Activated T-helper 1 cell treated with anti-CD3 and anti-CD28 coated beads, Interleukin-12 subunit alpha, Interleukin-12 subunit beta, Interleukin-2, Interleukin-4 antibody, amounts not matched to agents 30 ng/mL and 10 ng/mL and 1 ng/mL, durations not matched to agents 14 hours and 24 hours and 36 hours (primary cell): ENCODE measurements around the gene IGF2BP1. TPM values are rescaled to one million over a fixed set of nuclear protein-coding genes. Genes with fewer than 3 reads are reported as not detected.
"Not testable (repeated sequence)": the region's sequence is repeated elsewhere in the genome, so short reads cannot be mapped to it uniquely, and the experiment has no call there.

Experiments
- DNase-seq: peaks from one replicate; pipeline ENCODE4 v3.0.0; 2021; ENCODE audit warnings: low spot score
- H3K27ac Mint-ChIP-seq: one replicate; pipeline ENCODE4 v1.8.0; 2021; ENCODE audit warnings: mild to moderate bottlenecking, mixed read lengths
- H3K27me3 Mint-ChIP-seq: one replicate; pipeline ENCODE4 v1.8.0; 2022; ENCODE audit warnings: mild to moderate bottlenecking, moderate library complexity, mixed read lengths; ENCODE audit not compliant: insufficient read depth
- H3K36me3 Mint-ChIP-seq: one replicate; pipeline ENCODE4 v1.8.0; 2021; ENCODE audit warnings: low read depth, mixed read lengths
- H3K4me1 Mint-ChIP-seq: one replicate; pipeline ENCODE4 v1.8.0; 2021; ENCODE audit warnings: low read depth, mixed read lengths
- H3K4me3 Mint-ChIP-seq: one replicate; pipeline ENCODE4 v1.8.0; 2021; ENCODE audit warnings: mild to moderate bottlenecking, moderate library complexity, mixed read lengths
- H3K9me3 Mint-ChIP-seq: one replicate; pipeline ENCODE4 v1.8.0; 2021; ENCODE audit warnings: mixed read lengths
- intact Hi-C: fragments of 100-400 bp; cut with micrococcal nuclease; formaldehyde crosslinking; loops from one replicate; pipeline ENCODE4 v1.15.1; 2024
- total RNA-seq: library from RNA; stranded (reverse); gene quantifications from 2 replicates; pipeline ENCODE4 v1.2.3, GENCODE V29; 2022

The IGF2BP1 gene
- total RNA-seq, 1 donor from 2014 or later: not detected

DNA sequence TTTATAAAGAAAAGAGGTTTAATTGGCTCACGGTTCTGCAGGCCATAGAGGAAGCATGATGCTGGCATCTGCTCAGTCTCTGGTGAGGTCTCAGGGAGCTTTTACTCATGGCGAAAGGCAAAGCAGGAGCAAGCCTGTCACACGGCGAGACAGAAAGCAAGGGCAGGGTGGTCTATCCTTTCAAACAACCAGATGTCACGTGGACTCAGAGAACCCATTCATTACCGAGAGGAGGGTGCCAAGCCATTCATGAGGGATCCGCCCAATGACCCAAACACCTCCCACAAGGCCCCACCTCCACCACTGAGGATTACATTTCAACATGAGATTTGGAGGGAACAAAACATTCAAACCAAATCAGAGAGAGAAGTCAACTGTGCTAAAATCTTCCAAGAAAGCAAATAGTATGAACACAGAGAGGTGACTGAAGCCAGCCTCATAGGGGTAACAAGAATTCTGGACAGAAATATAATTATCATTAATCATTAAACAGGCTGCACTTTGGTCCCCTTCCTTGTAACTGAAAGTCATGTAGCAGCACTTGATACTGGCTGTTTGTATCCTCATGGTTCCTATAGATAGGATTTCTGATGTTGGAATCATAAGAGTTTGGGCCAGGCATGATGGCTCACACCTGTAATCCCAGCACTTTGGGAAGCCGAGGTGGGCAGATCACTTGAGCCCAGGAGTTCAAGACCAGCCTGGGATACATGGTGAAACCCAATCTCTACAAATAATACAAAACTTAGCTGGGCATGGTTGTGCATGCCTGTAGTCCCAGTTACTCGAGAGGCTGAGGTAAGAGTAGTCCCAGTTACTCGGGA, 82.9 kb downstream of the IGF2BP1 start:
- DNase-seq: no peak
- no peaks in the 10 kb centered on the region for H3K9me3 Mint-ChIP-seq
- H3K27ac Mint-ChIP-seq: no peak overlapping the region
- H3K4me1 Mint-ChIP-seq: no peaks in the 10 kb centered on the region
- intact Hi-C loops: no loop called here
- H3K36me3 Mint-ChIP-seq: peaks cover 2% of the 10 kb centered on the region
- H3K4me3 Mint-ChIP-seq: no peak overlapping the region
- H3K27me3 Mint-ChIP-seq: peaks cover 22% of the 10 kb centered on the region

- no peak overlapping the region for H3K4me3 Mint-ChIP-seq
- no peaks in the 10 kb centered on the region for H3K4me1 Mint-ChIP-seq
- no peak overlapping the region for H3K27ac Mint-ChIP-seq
- DNase-seq: no peak
- peaks cover 24% of the 10 kb centered on the region for H3K27me3 Mint-ChIP-seq
- intact Hi-C loops: no loop called here
- H3K36me3 Mint-ChIP-seq: peaks cover 2% of the 10 kb centered on the region
- H3K9me3 Mint-ChIP-seq: no peaks in the 10 kb centered on the region
Observed at GRCh38 chr17:49082231-49082630, 85.0 kb downstream of the IGF2BP1 start.

GRCh38 chr17:49085046-49085445, 87.9 kb downstream of the IGF2BP1 start:
- H3K9me3 Mint-ChIP-seq, intact Hi-C loops, H3K4me1 Mint-ChIP-seq, DNase-seq, H3K36me3 Mint-ChIP-seq, H3K27ac Mint-ChIP-seq, H3K4me3 Mint-ChIP-seq: not testable (repeated sequence)
- H3K27me3 Mint-ChIP-seq: peaks cover 19% of the 10 kb centered on the region

GRCh38 chr17:49085565-49086315, 88.6 kb downstream of the IGF2BP1 start:
- no peaks in the 10 kb centered on the region for H3K9me3 Mint-ChIP-seq
- no peak overlapping the region for H3K27ac Mint-ChIP-seq
- no peaks in the 10 kb centered on the region for H3K36me3 Mint-ChIP-seq
- no peak for DNase-seq
- intact Hi-C loops: no loop called here
- peaks cover 18% of the 10 kb centered on the region for H3K27me3 Mint-ChIP-seq
- H3K4me3 Mint-ChIP-seq: no peak overlapping the region
- no peaks in the 10 kb centered on the region for H3K4me1 Mint-ChIP-seq

DNA sequence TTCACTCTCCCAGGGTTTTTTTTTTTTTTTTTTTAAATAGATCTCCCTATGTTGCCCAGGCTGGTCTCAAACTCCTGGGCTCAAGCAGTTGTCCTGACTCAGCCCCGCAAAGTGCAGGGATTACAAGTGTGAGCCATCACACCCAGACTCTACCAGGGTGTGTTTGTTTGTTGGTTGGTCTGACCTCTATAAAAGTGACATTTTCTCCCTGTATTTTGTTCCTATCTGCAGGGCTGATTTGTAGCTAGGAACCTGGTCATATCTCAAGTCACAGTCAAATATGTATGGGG, 89.1 kb downstream of the IGF2BP1 start:
- no peaks in the 10 kb centered on the region for H3K9me3 Mint-ChIP-seq
- H3K27ac Mint-ChIP-seq: no peak overlapping the region
- H3K4me1 Mint-ChIP-seq: no peaks in the 10 kb centered on the region
- intact Hi-C loops: no loop called here
- peaks cover 18% of the 10 kb centered on the region for H3K27me3 Mint-ChIP-seq
- H3K4me3 Mint-ChIP-seq: no peak overlapping the region
- DNase-seq: no peak
- no peaks in the 10 kb centered on the region for H3K36me3 Mint-ChIP-seq

DNA sequence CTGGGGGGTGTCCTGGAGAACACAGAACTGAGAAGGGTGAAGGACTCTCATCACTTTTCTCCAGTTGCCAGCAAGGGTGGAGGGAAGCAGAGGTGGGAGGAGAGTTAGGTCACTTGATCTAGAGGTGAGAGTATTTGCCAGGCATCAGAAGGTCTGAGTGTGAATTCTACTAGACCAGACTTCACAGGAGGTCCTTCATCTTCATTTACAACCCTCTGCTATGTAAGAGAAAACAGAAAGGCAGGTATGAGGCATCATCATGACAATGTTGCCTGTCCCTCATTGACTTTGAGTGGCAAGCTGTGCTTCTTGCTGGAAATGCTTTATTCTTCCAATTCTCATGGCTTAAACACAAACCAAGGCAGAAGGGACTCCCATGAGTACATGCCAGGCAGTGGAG, 89.5 kb downstream of the IGF2BP1 start:
- Mint-ChIP-seq H3K4me3 (no peak overlapping the region), H3K9me3 (no peaks in the 10 kb centered on the region), H3K27ac (no peak overlapping the region), H3K27me3 (peaks cover 18% of the 10 kb centered on the region), H3K36me3 (no peaks in the 10 kb centered on the region), H3K4me1 (no peaks in the 10 kb centered on the region)
- intact Hi-C loops: no loop called here
- no peak for DNase-seq

DNA sequence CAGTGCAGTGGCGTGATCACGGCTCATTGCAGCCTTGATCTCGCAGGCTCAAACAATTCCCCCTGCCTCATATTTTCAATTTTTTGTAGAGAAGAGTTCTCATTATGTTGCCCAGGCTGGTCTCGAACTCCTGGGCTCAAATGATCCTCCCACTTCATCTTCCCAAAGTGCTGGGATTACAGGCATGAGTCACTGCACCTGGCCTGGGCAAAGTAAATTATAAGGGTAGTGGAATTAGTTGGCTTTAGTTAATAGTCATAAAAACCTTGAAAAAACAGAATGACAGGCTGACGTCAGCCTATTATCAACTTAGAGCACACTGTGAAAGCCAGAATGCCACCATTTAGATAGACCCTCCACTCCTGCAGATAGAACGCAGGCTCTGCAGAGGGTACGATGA, 91.9 kb downstream of the IGF2BP1 start:
- no peaks in the 10 kb centered on the region for H3K4me1 Mint-ChIP-seq

GRCh38 chr17:49090878-49091594, 93.9 kb downstream of the IGF2BP1 start:
- Mint-ChIP-seq H3K4me1 (no peaks in the 10 kb centered on the region), H3K9me3 (no peaks in the 10 kb centered on the region), H3K27ac (no peak overlapping the region), H3K27me3 (peaks cover 15% of the 10 kb centered on the region), H3K36me3 (no peaks in the 10 kb centered on the region), H3K4me3 (no peak overlapping the region)
- DNase-seq: no peak
- intact Hi-C loops: no loop called here

More for the DNA sequence above, 91.9 kb downstream of the IGF2BP1 start:
- intact Hi-C loops: no loop called here
- no peak for DNase-seq
- Mint-ChIP-seq H3K36me3 (no peaks in the 10 kb centered on the region), H3K4me3 (no peak overlapping the region), H3K27ac (no peak overlapping the region), H3K9me3 (no peaks in the 10 kb centered on the region), H3K27me3 (peaks cover 20% of the 10 kb centered on the region)

GRCh38 chr17:49093131-49093530, 95.9 kb downstream of the IGF2BP1 start:
- no peaks in the 10 kb centered on the region for H3K36me3 Mint-ChIP-seq
- H3K4me1 Mint-ChIP-seq: no peaks in the 10 kb centered on the region
- no peak overlapping the region for H3K4me3 Mint-ChIP-seq
- H3K27me3 Mint-ChIP-seq: peaks cover 8% of the 10 kb centered on the region
- no peaks in the 10 kb centered on the region for H3K9me3 Mint-ChIP-seq
- no peak for DNase-seq
- intact Hi-C loops: no loop called here
- H3K27ac Mint-ChIP-seq: no peak overlapping the region

GRCh38 chr17:49100601-49101000, 103.4 kb downstream of the IGF2BP1 start:
- no peaks in the 10 kb centered on the region for H3K9me3 Mint-ChIP-seq
- no peak overlapping the region for H3K27ac Mint-ChIP-seq

GRCh38 chr17:49101054-49101534, 103.9 kb downstream of the IGF2BP1 start:
- intact Hi-C loops: no loop called here
- Mint-ChIP-seq H3K9me3 (no peaks in the 10 kb centered on the region), H3K27me3 (peaks cover 3% of the 10 kb centered on the region), H3K4me3 (no peak overlapping the region), H3K27ac (no peak overlapping the region), H3K36me3 (no peaks in the 10 kb centered on the region), H3K4me1 (no peaks in the 10 kb centered on the region)
- no peak for DNase-seq

More at GRCh38 chr17:49100601-49101000, 103.4 kb downstream of the IGF2BP1 start:
- no peak overlapping the region for H3K4me3 Mint-ChIP-seq
- no peaks in the 10 kb centered on the region for H3K36me3 Mint-ChIP-seq
- intact Hi-C loops: no loop called here
- DNase-seq: no peak
- H3K4me1 Mint-ChIP-seq: no peaks in the 10 kb centered on the region
- peaks cover 3% of the 10 kb centered on the region for H3K27me3 Mint-ChIP-seq

- DNase-seq, intact Hi-C loops: not testable (repeated sequence)
Observed at GRCh38 chr17:49103360-49103759, 106.2 kb downstream of the IGF2BP1 start.

More at GRCh38 chr17:49103360-49103759, 106.2 kb downstream of the IGF2BP1 start:
- not testable (repeated sequence) for H3K27ac Mint-ChIP-seq, H3K27me3 Mint-ChIP-seq, H3K9me3 Mint-ChIP-seq, H3K4me3 Mint-ChIP-seq, H3K36me3 Mint-ChIP-seq, H3K4me1 Mint-ChIP-seq
